ENCODE measurements around the gene SH2D5.

GRCh38 chr1:20697563-20697962, 34.9 kb downstream of the SH2D5 start:
- TF ChIP-seq CTCF (conservative IDR thresholded peaks at IDR 0.05; ENCODE audit: low read depth, low read length): no peak
- no peak for TF ChIP-seq EZH2 (IDR thresholded peaks at IDR 0.05; ENCODE audit: borderline replicate concordance, low read depth, low read length, poor library complexity, severe bottlenecking)

Data from A673 (cell line).